H1 (cell line): ENCODE measurements around the gene DLG4.

Experiments used
- POLR2A ChIP-seq, 2 experiments: IDR thresholded peaks; 1 replicate in 1 of 2; 2 replicates in 1 of 2; pipeline ENCODE4 v1.6.1; 2011; ENCODE audit warnings: low read depth in 2 of 2, low read length in 2 of 2, mild to moderate bottlenecking in 2 of 2; ENCODE audit errors: control extremely low read depth in 1 of 2
- TF ChIP-seq, protein P1 (sequence below): IDR thresholded peaks from 2 replicates; pipeline ENCODE4 v1.6.1; 2012; ENCODE audit warnings: low read length, inconsistent platforms

DNA sequence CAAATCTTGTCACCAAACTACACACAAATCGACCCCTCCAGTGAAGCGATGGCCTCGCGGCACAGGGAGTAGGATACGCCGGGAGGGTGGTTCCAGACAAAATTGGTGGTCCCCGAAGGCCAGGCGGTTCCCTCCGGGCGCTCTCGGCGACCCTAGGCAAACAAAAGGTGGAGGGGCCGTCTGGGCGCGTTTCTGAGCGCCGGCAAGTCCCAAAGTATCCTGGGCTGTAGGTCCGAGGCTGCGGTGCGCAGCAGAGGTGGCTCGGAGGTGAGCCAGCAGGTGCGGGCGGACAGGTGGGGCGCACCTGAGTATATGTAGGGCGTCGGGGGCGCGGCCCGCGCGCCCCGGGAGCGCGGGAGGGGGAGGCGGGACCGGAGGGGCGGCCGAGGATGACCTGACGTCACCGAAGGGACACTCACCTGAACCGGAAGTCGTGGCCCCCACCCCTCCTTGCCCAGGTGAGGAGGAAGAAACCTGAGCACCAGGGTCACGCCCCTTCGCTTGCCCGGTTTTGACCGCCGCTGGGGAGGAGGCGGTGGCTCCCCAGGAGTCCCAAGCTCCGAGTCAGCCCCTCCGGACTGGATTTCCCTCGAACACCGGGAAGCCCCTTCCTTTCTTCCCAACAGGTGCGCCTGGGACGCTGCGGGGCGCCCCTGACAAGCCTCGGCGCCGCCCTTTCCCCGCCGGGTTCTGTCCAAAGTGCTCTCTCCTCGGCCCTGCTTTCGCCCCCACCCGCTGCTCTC, 42.7 kb upstream of the DLG4 start, which contains the start of gene CLDN7:
- TF ChIP-seq, protein P1, sequence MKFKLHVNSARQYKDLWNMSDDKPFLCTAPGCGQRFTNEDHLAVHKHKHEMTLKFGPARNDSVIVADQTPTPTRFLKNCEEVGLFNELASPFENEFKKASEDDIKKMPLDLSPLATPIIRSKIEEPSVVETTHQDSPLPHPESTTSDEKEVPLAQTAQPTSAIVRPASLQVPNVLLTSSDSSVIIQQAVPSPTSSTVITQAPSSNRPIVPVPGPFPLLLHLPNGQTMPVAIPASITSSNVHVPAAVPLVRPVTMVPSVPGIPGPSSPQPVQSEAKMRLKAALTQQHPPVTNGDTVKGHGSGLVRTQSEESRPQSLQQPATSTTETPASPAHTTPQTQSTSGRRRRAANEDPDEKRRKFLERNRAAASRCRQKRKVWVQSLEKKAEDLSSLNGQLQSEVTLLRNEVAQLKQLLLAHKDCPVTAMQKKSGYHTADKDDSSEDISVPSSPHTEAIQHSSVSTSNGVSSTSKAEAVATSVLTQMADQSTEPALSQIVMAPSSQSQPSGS = 0 out of 2 replicates have a peak, but pooled peaks have one; percentile 69
- TF ChIP-seq POLR2A (IDR thresholded peaks at IDR 0.05; ENCODE audit: control extremely low read depth in 1 of 2, low read depth in 2 of 2, low read length in 2 of 2) = peak; percentile 98 to 99
